Right atrium auricular region (tissue), 2 donors: Measurements from ENCODE around the gene CRLF1. TPM values are rescaled to one million over a fixed set of nuclear protein-coding genes. Genes with fewer than 3 reads are reported as not detected.

Source experiments
- DNase-seq: peaks from one replicate; pipeline ENCODE4 v3.0.0-alpha.2; 2019; ENCODE audit warnings: low spot score
- H3K27ac ChIP-seq, 2 donors: fragments of 200-600 bp; sonication (generic); 1 replicate in 1 of 2; 2 replicates in 1 of 2; pipeline ENCODE4 v1.5.1; 2016 to 2019
- H3K27me3 ChIP-seq, 2 donors: fragments of 200-600 bp; sonication (generic); one replicate each; pipeline versions ENCODE4 v1.5.1 to v1.6.0; 2017 to 2019
- H3K36me3 ChIP-seq: fragments of 200-600 bp; sonication (generic); one replicate; pipeline ENCODE4 v1.5.1; 2016
- H3K4me1 ChIP-seq, 2 donors: fragments of 200-600 bp; sonication (generic); one replicate each; pipeline versions ENCODE4 v1.5.1 to v1.6.0; 2017 to 2019
- H3K4me3 ChIP-seq, 2 donors: fragments of 200-600 bp; sonication (generic); 1 replicate in 1 of 2; 2 replicates in 1 of 2; pipeline ENCODE4 v1.5.1; 2017 to 2019; ENCODE audit warnings: mild to moderate bottlenecking in 1 of 2, moderate library complexity in 1 of 2
- H3K9me3 ChIP-seq, 2 donors: fragments of 200-600 bp; sonication (generic); one replicate each; pipeline ENCODE4 v1.5.1; 2019
- total RNA-seq, 2 donors: library from RNA; depleted of rRNA; stranded (reverse); fragments of >200 nt; gene quantifications; one replicate each; pipeline ENCODE4 v1.1.0, GENCODE V29; 2016
- TF ChIP-seq, protein P1 (sequence below), 2 donors: fragments of 200-600 bp; sonication (generic); IDR thresholded peaks; one replicate each; pipeline ENCODE4 v1.5.1; 2019; ENCODE audit warnings: antibody characterized with exemption in 2 of 2

The CRLF1 gene
- total RNA-seq, 2 donors from 2014 or later = 71.8 to 73.9 TPM

DNA sequence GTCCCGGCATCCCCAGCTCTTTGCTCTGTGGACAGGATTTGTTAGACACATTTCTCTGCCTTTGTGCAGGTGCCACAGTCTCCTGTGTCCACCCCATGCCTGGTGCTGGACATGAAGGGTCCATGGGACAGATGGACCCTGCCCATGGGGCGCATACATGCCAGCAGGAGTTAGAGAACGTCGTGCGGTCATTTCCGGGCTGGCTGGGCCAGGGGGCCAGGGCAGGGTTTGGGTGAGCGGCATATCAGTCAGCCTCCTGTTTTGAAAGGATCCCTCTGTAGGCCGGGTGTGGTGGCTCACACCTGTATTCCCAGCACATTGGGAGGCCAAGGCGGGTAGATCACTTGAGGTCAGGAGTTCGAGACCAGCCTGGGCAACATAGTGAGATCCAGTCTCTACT, 41.2 kb upstream of the CRLF1 start:
- Histone ChIP-seq H3K27ac (peak overlapping the region; percentile 76 to 87), H3K4me1 (peaks cover 0 to 68% of the 10 kb centered on the region in 2 donors), H3K27me3 (no peaks in the 10 kb centered on the region), H3K9me3 (no peaks in the 10 kb centered on the region), H3K36me3 (no peaks in the 10 kb centered on the region), H3K4me3 (no peak overlapping the region)
- TF ChIP-seq, protein P1, sequence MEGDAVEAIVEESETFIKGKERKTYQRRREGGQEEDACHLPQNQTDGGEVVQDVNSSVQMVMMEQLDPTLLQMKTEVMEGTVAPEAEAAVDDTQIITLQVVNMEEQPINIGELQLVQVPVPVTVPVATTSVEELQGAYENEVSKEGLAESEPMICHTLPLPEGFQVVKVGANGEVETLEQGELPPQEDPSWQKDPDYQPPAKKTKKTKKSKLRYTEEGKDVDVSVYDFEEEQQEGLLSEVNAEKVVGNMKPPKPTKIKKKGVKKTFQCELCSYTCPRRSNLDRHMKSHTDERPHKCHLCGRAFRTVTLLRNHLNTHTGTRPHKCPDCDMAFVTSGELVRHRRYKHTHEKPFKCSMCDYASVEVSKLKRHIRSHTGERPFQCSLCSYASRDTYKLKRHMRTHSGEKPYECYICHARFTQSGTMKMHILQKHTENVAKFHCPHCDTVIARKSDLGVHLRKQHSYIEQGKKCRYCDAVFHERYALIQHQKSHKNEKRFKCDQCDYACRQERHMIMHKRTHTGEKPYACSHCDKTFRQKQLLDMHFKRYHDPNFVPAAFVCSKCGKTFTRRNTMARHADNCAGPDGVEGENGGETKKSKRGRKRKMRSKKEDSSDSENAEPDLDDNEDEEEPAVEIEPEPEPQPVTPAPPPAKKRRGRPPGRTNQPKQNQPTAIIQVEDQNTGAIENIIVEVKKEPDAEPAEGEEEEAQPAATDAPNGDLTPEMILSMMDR (IDR thresholded peaks at IDR 0.05) = no peak
- DNase-seq = no peak

DNA sequence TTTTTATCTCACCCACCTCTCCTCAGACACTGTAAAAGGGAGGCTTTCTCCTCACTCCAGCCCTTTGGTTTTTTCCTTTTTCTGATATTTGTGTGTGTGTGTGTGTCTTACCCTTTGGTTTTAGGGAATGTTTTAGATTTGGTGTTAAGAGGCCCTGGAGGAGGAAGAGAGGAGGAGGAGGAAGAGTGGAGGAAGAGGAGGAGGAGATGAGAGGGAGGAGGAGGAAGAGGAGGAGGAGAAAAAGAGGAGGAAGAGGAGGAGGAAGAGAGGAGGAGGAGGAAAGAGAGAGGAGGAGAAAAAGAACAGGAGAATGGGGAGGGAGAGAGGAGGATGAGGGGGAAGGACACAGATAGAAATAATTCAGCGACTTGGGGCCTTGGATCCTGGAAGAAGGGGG, 40.8 kb upstream of the CRLF1 start:
- Histone ChIP-seq H3K9me3 (no peaks in the 10 kb centered on the region), H3K36me3 (no peaks in the 10 kb centered on the region), H3K4me3 (no peak overlapping the region), H3K4me1 (peaks cover 0 to 68% of the 10 kb centered on the region in 2 donors), H3K27ac (peak overlapping the region; percentile 76 to 87), H3K27me3 (no peaks in the 10 kb centered on the region)
- DNase-seq = no peak
- TF ChIP-seq, protein P1 (IDR thresholded peaks at IDR 0.05) = no peak

DNA sequence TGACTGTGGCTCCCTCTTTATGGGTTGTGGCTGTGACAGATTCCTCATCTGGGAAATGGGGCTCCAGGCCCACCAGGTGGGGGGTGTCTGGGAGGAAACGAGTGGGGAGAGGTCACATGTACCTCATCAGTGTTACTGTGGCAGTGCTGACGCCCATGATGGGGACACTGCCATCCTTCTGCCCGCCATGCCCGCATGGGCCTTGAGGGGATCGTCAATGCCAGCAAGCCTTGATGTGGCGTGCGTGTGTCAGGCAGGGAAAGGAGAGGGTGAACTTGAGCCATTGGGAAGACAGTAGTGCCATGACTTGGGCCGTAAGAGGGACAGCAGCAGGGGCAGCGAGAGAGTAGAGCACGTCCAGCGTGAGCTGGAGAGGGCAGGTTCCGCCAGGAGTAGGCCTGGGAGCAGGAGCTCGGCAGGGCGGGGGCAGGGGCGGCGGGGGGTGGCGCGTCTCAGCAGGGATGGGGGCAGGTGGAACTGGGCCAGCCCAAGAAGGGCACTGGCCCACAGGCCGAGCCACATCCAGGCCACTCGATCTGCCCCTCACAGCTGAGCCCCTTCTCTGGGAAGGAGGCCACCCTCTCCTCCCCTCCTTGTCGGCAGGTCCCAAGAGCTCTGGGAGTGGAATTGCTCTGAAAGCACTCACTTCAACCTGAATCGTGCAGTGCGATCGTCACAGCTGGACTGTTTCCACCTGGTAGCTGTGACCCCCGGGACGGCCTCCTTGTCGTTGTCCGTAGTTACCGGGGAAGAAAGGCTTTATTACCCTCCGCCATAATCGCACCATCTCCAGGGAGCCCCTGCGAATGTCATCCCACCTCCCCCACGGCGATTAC, 40.2 kb upstream of the CRLF1 start:
- no peaks in the 10 kb centered on the region for H3K9me3 ChIP-seq

DNA sequence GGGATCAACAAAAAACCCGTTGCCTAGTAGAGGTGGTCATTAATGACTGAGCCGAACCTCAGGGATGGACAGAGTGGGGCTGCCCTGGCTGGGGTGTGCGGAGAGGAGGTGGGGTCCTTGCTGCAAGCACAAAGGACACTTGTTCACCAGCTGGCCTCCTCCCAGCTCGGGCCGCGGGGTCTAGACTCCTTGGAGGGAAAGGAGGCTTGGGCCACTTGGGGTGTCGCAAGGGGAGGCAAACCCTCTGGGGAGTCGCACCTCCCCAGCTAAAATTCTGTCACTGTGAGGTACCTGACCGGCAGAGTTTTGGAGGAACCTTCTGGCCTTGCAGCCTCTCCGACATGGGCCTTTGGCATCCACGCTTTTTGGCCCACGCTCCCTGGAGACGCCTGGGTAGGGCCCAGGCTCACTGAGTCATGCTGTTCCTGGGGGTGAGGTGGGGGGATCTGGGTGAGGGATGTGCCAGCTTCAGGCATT, 38.5 kb upstream of the CRLF1 start:
- DNase-seq = no peak
- peaks cover 0 to 47% of the 10 kb centered on the region in 2 donors for H3K4me1 ChIP-seq
- no peaks in the 10 kb centered on the region for H3K36me3 ChIP-seq
- peak overlapping the region in 1 of 2 donors; percentile 22 for H3K4me3 ChIP-seq
- no peaks in the 10 kb centered on the region for H3K27me3 ChIP-seq
- H3K9me3 ChIP-seq = no peaks in the 10 kb centered on the region
- TF ChIP-seq, protein P1 (IDR thresholded peaks at IDR 0.05) = no peak
- H3K27ac ChIP-seq = peak overlapping the region; percentile 68 to 76

More for the DNA sequence above, 40.2 kb upstream of the CRLF1 start:
- TF ChIP-seq, protein P1 (IDR thresholded peaks at IDR 0.05) = no peak
- peak overlapping the region; percentile 76 to 87 for H3K27ac ChIP-seq
- H3K36me3 ChIP-seq = no peaks in the 10 kb centered on the region
- no peak for DNase-seq
- no peaks in the 10 kb centered on the region for H3K27me3 ChIP-seq
- H3K4me1 ChIP-seq = peaks cover 0 to 64% of the 10 kb centered on the region in 2 donors
- H3K4me3 ChIP-seq = no peak overlapping the region

DNA sequence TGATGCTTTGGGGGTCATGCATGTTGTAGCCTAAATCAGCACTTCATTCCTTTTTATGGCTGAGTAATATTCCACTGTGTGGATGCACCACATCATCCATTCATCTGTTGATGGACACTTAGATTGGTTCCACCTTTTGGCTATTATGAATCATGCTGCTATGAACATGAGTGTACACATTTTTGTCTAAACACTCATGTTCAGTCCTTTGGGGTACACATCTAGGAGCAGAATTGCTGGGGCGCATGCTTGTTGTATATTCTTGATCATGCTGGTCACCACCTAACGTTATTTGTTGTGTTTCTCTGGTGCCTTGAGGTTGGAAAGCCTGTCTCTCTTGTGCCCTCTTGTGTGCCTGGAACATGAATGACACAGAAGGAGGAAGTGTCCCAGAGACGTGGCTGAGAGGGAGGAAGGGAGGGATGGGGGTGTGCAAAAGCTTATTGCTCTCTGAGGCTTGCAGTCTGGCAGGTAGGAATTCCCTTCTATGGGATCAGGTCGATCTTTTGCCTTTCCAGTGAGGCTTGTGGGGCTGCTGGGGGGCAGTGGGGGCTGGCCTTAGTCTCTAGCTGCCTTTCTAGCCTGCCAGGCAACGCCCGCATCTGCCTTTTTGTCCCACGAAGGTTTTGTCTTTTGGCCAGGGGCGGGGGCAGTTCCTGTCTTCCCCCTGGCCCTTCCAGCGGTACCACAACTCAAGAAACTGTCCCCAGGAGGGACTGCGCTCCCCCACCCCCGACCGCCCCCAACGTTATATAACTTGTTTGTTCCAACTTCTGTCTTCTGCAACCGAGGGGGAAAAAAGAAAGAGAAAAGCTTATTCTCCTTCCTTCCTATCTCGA, 37.8 kb upstream of the CRLF1 start:
- H3K27ac ChIP-seq = peak overlapping the region; percentile 68 to 76
- TF ChIP-seq, protein P1 (IDR thresholded peaks at IDR 0.05) = peak in 1 of 2 donors; percentile 11
- peak overlapping the region in 1 of 2 donors; percentile 22 for H3K4me3 ChIP-seq
- no peak for DNase-seq
- H3K9me3 ChIP-seq = no peaks in the 10 kb centered on the region
- peaks cover 0 to 40% of the 10 kb centered on the region in 2 donors for H3K4me1 ChIP-seq
- H3K27me3 ChIP-seq = no peaks in the 10 kb centered on the region
- no peaks in the 10 kb centered on the region for H3K36me3 ChIP-seq
